BLaER1 (cell line): ENCODE results near the gene JMJD7.
A peak's percentile ranks its signal among the peaks of the same experiment; 100 is the strongest.

Source experiments
- H3K27ac ChIP-seq: shearing (Covaris generic); formaldehyde crosslinking; 2 replicates; pipeline ENCODE4 v1.8.1; 2022
- H3K27me3 ChIP-seq: shearing (Covaris generic); formaldehyde crosslinking; 2 replicates; pipeline ENCODE4 v1.8.1; 2022
- H3K36me3 ChIP-seq: shearing (Covaris generic); formaldehyde crosslinking; 2 replicates; pipeline ENCODE4 v1.8.1; 2022
- H3K4me1 ChIP-seq: shearing (Covaris generic); formaldehyde crosslinking; 2 replicates; pipeline ENCODE4 v1.8.1; 2022
- H3K4me2 ChIP-seq: shearing (Covaris generic); formaldehyde crosslinking; 2 replicates; pipeline ENCODE4 v1.8.1; 2022
- H3K4me3 ChIP-seq: shearing (Covaris generic); formaldehyde crosslinking; 2 replicates; pipeline ENCODE4 v1.8.1; 2022
- H3K9ac ChIP-seq: shearing (Covaris generic); formaldehyde crosslinking; 2 replicates; pipeline ENCODE4 v1.8.1; 2022
- H3K9me3 ChIP-seq: shearing (Covaris generic); formaldehyde crosslinking; 2 replicates; pipeline ENCODE4 v1.8.1; 2022
- H4K20me1 ChIP-seq: shearing (Covaris generic); formaldehyde crosslinking; 2 replicates; pipeline ENCODE4 v1.8.1; 2022
- Cebpa-rat ChIP-seq: shearing (Covaris generic); IDR thresholded peaks from 2 replicates; pipeline ENCODE4 v1.8.1; 2022

JMJD7 gene

GRCh38 chr15:41865490-41866055 is 37.7 kb downstream of the JMJD7 start:
- Histone ChIP-seq H3K27me3 (no peaks in the 10 kb centered on the region), H3K9ac (no peak overlapping the region), H3K27ac (peak overlapping the region; percentile 4), H3K4me3 (no peak overlapping the region), H3K4me2 (peak overlapping the region; percentile 41), H3K36me3 (no peaks in the 10 kb centered on the region), H3K9me3 (no peaks in the 10 kb centered on the region), H4K20me1 (no peaks in the 10 kb centered on the region), H3K4me1 (peaks cover 62% of the 10 kb centered on the region)
- TF ChIP-seq Cebpa-rat, result no peak

GRCh38 chr15:41866263-41866703 is 38.4 kb downstream of the JMJD7 start:
- H3K4me1 ChIP-seq, result peaks cover 62% of the 10 kb centered on the region
- no peaks in the 10 kb centered on the region for H3K27me3 ChIP-seq
- H3K9me3 ChIP-seq, result no peaks in the 10 kb centered on the region
- peak overlapping the region; percentile 4 for H3K27ac ChIP-seq
- H3K4me3 ChIP-seq, result no peak overlapping the region
- H3K9ac ChIP-seq, result no peak overlapping the region
- H3K4me2 ChIP-seq, result peak overlapping the region; percentile 41
- no peak for TF ChIP-seq Cebpa-rat
- H4K20me1 ChIP-seq, result no peaks in the 10 kb centered on the region
- H3K36me3 ChIP-seq, result no peaks in the 10 kb centered on the region

DNA sequence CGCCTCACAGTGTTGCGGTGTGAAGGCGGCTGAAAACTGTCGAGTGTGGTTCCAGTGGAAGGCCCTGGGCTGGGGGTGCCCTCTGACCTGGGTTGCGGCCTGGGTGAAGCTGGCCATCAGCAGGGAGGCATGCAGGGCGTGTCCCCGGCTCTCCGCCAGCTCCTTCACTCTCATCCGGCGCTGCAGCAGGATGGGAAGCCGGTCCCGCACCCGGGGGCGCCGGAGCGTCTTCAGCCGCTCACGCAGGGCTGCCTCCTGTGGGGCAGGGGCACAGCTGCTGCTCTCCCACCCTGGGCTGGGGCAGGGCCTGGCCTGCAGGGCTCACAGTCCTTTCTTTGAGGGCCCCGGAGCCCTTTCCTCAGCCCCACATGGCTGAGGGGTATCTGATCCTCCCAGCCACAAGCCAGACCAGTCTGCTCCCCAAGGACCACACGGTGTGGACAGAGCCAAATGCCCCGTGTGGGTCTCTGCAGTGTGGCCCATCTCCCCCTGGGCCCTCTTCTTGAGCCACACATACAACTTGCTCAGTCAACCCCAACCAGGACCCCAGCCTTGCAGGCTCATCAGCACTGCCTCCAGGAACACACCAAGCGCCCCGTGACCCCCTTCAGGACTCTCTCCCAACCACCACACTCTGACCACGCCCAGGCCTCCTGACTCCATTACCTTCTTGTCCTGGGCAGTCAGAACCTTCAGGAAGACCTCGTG is 39.1 kb downstream of the JMJD7 start:
- Histone ChIP-seq H4K20me1 (no peaks in the 10 kb centered on the region), H3K27me3 (no peaks in the 10 kb centered on the region), H3K27ac (no peak overlapping the region; the same call in 1 of the 2 replicates), H3K4me2 (peak overlapping the region; percentile 41), H3K36me3 (no peaks in the 10 kb centered on the region), H3K4me3 (no peak overlapping the region), H3K9me3 (no peaks in the 10 kb centered on the region), H3K9ac (no peak overlapping the region), H3K4me1 (peaks cover 56% of the 10 kb centered on the region)
- TF ChIP-seq Cebpa-rat, result no peak

DNA sequence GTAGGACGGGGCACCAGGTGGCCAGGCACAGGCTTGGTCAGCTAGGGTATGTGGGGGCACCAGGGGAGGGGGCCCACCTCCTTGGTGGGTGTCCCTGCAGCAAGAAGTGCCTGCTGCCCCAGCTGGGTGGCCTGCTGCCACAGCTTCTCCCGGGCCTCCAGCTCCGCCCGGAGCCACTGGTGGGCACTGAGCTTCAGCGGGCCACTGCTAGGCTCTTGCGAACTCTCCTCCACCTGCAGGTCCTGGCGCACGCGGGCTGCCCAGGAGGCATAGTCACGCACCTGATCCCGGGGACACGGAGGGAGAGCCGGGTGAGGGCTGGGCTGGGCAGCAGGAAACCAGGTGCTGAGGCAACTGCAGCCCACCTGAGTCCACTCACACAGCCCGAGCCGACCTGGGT is 40.4 kb downstream of the JMJD7 start:
- no peaks in the 10 kb centered on the region for H3K9me3 ChIP-seq
- H3K27me3 ChIP-seq, result no peaks in the 10 kb centered on the region

DNA sequence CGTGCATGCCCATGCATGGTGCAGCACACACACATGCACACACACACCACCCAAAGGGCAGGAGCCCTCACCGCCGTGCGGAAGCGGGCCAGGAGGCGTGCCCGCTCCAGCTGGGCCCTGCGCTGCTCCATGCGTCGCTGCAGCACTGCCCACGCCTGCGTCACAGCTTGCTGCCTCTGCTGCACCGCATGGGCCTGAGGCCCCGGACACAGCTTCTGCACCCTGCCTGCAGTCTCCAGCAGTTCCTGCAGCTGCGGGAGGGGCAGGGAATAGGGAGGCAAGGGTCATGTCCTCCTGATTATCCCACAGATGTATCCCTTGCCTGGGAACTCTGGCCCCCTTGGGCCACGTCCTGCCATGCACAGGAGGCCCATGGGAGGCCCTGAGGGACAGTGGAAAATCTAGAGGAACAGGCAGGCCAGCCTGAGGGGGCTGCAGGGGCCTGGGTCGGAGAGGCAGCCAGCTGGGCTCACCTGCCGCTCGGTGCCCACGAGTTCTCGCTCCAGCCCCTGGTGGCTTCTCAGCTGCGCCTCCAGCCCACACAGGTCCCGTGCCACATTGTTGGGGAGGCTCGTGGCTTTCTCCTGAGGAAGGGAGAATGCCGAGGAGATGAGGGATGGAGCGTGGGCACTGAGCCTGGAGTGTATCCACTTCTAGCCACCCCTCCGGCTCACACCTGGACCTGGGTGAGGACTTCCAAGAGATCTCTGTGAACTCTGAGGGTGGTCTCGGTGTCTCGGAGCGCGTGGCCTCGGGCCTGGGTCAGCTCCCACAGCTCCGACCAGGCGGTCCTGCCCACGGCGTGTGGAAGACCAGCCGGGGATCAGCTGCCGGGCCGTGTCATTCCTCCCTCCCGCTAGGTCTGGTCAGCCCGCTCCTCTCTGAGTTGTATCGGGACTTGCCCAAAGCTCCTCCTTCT is 42.1 kb downstream of the JMJD7 start:
- Histone ChIP-seq H3K4me3 (no peak overlapping the region), H3K27me3 (no peaks in the 10 kb centered on the region), H3K27ac (no peak overlapping the region), H3K4me2 (no peak overlapping the region), H3K36me3 (no peaks in the 10 kb centered on the region), H4K20me1 (no peaks in the 10 kb centered on the region), H3K9me3 (no peaks in the 10 kb centered on the region), H3K4me1 (peaks cover 40% of the 10 kb centered on the region), H3K9ac (no peak overlapping the region)
- no peak for TF ChIP-seq Cebpa-rat

More for the DNA sequence above, 40.4 kb downstream of the JMJD7 start:
- no peak overlapping the region for H3K4me3 ChIP-seq
- no peaks in the 10 kb centered on the region for H4K20me1 ChIP-seq
- H3K4me2 ChIP-seq, result no peak overlapping the region
- H3K36me3 ChIP-seq, result no peaks in the 10 kb centered on the region
- no peak overlapping the region for H3K27ac ChIP-seq
- peaks cover 43% of the 10 kb centered on the region for H3K4me1 ChIP-seq
- no peak for TF ChIP-seq Cebpa-rat
- H3K9ac ChIP-seq, result no peak overlapping the region

- Histone ChIP-seq H3K4me2 (no peak overlapping the region), H3K9ac (no peak overlapping the region)
Measured at GRCh38 chr15:41870689-41871081, 42.8 kb downstream of the JMJD7 start.

DNA sequence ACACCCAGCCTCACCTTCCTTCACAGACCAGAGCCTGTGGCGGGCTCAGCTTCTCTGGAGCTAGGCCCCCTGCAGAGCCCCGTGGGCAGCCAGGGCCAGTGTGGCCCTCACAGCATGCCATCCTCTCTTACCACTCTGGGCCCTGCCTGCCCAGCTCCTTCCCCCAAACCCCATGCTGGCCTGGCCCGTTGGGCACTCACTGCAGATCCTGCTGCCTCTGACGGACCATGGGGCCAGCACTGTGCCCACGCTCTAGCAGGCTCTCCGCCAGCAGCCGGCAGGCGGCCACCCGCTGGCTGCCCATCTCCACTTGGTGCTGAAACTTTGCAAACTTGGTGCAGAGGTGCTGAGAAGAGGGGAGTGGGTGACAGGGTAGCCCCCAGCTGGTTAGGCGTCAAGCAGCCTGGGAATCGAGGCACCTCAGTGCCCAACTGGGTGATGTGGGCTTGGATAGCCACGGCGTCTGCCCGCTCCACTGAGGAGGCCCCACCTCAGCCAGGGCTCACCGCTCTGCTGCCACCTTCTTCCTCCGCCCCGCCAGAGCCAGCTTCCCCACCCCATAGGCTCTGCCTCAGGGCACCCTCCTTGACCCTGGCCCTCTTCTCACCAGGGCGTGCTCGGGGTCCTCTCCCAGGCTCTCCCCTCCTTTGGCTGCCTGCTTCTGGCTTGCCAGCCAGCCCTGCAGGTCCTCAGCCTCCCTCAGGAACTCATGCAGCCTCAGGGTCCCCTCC is 43.4 kb downstream of the JMJD7 start:
- Histone ChIP-seq H3K9me3 (no peaks in the 10 kb centered on the region), H3K27ac (no peak overlapping the region), H3K9ac (no peak overlapping the region), H3K4me3 (no peak overlapping the region), H3K4me2 (no peak overlapping the region), H4K20me1 (no peaks in the 10 kb centered on the region), H3K4me1 (peaks cover 44% of the 10 kb centered on the region), H3K27me3 (no peaks in the 10 kb centered on the region), H3K36me3 (no peaks in the 10 kb centered on the region)
- no peak for TF ChIP-seq Cebpa-rat

More at GRCh38 chr15:41870689-41871081, 42.8 kb downstream of the JMJD7 start:
- Histone ChIP-seq H4K20me1 (no peaks in the 10 kb centered on the region), H3K9me3 (no peaks in the 10 kb centered on the region), H3K27ac (no peak overlapping the region), H3K4me1 (peaks cover 44% of the 10 kb centered on the region), H3K4me3 (no peak overlapping the region), H3K36me3 (no peaks in the 10 kb centered on the region), H3K27me3 (no peaks in the 10 kb centered on the region)
- TF ChIP-seq Cebpa-rat, result no peak

GRCh38 chr15:41872166-41872747 is 44.4 kb downstream of the JMJD7 start:
- H3K27me3 ChIP-seq, result no peaks in the 10 kb centered on the region
- no peaks in the 10 kb centered on the region for H4K20me1 ChIP-seq
- no peak for TF ChIP-seq Cebpa-rat
- no peaks in the 10 kb centered on the region for H3K36me3 ChIP-seq
- no peak overlapping the region for H3K27ac ChIP-seq
- H3K9ac ChIP-seq, result no peak overlapping the region
- H3K4me2 ChIP-seq, result no peak overlapping the region
- H3K4me3 ChIP-seq, result no peak overlapping the region
- no peaks in the 10 kb centered on the region for H3K9me3 ChIP-seq
- H3K4me1 ChIP-seq, result peaks cover 44% of the 10 kb centered on the region

GRCh38 chr15:41873711-41874110 is 45.8 kb downstream of the JMJD7 start:
- Histone ChIP-seq H3K4me3 (no peak overlapping the region), H3K9me3 (no peaks in the 10 kb centered on the region), H3K4me1 (peaks cover 53% of the 10 kb centered on the region), H3K4me2 (no peak overlapping the region), H3K9ac (no peak overlapping the region), H4K20me1 (no peaks in the 10 kb centered on the region), H3K36me3 (no peaks in the 10 kb centered on the region), H3K27ac (no peak overlapping the region), H3K27me3 (no peaks in the 10 kb centered on the region)
- no peak for TF ChIP-seq Cebpa-rat
